ENCODE results near the gene MYMX. TPM values are rescaled to one million over a fixed set of nuclear protein-coding genes. Genes with fewer than 3 reads are reported as not detected.

MYMX gene
- total RNA-seq, 1 donor from 2014 or later = 11.2 TPM

DNA sequence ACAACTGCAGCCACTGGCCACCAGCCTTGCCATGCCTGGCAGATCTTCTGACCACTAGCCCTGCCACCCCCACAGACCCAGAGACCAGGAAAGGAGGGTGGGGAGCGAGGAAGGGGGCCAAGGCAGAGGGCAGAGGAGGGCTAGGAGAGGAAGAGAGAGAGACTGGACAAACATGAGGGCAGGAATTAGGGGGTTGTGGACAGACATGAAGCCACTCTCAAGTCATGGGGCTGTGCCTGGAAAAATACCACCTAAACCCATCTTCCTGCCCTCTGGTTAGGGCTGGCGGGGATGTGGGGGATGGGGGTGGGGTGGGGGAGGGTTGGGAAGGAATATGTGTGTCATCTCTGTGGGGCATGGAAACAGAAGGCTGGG lies 5.2 kb downstream of the MYMX start:
- no peak for DNase-seq (ENCODE audit: low spot score)
- no peaks in the 10 kb centered on the region for H3K9me3 Mint-ChIP-seq (ENCODE audit: unreplicated experiment)
- H3K4me1 Mint-ChIP-seq (ENCODE audit: unreplicated experiment) = peaks cover 57% of the 10 kb centered on the region
- H3K27me3 Mint-ChIP-seq (ENCODE audit: unreplicated experiment) = peaks cover 2% of the 10 kb centered on the region
- TF ChIP-seq, protein P1, sequence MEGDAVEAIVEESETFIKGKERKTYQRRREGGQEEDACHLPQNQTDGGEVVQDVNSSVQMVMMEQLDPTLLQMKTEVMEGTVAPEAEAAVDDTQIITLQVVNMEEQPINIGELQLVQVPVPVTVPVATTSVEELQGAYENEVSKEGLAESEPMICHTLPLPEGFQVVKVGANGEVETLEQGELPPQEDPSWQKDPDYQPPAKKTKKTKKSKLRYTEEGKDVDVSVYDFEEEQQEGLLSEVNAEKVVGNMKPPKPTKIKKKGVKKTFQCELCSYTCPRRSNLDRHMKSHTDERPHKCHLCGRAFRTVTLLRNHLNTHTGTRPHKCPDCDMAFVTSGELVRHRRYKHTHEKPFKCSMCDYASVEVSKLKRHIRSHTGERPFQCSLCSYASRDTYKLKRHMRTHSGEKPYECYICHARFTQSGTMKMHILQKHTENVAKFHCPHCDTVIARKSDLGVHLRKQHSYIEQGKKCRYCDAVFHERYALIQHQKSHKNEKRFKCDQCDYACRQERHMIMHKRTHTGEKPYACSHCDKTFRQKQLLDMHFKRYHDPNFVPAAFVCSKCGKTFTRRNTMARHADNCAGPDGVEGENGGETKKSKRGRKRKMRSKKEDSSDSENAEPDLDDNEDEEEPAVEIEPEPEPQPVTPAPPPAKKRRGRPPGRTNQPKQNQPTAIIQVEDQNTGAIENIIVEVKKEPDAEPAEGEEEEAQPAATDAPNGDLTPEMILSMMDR (IDR thresholded peaks at IDR 0.05; ENCODE audit: unreplicated experiment) = no peak
- H3K4me3 Mint-ChIP-seq (ENCODE audit: unreplicated experiment) = no peak overlapping the region
- no peak overlapping the region for H3K27ac Mint-ChIP-seq (ENCODE audit: unreplicated experiment)
- H3K36me3 Mint-ChIP-seq (ENCODE audit: low read depth, unreplicated experiment) = no peaks in the 10 kb centered on the region

DNA sequence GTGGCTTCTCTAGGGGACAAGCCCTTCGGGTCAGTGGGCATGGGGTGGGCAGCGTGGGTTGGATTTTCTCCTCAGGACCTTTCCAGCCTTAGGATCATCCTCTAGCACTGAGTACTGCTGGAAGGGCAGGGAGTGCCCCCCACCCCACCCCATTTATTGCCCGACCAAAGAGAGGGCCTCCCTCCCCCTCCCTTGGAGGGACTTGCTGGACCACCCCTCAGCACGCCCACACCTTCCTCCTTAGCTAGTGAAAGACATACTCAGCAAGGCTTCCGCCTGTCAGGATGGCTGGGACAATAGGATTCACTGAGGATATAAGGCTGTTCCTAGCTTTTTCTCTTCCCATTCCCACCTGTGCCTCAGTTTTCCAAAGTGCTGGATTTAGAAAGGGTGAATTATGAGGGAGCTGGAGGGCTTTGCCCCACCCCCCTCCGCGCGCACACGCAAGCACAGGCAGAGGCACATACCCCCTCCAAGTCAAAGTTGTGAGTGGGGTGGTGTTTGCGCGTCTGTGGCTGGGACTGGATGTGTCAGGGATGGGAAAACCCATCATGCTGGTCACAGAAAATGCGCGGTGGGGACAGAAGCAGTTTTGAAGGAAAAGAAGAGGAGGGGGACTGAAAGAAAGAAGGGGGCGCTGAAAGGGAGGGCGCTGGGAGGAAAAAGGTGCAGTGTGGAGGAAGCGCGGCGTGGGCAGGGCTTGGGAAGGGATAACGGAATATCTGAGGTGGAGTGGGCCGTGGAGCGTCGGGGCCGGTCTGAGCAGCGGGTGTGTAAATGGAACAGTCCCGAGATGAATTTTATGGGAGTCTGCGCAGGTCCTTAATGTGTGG lies 6.0 kb downstream of the MYMX start:
- Mint-ChIP-seq H3K36me3 (ENCODE audit: low read depth, unreplicated experiment) (peaks cover 3% of the 10 kb centered on the region), H3K27me3 (ENCODE audit: unreplicated experiment) (peaks cover 2% of the 10 kb centered on the region), H3K9me3 (ENCODE audit: unreplicated experiment) (no peaks in the 10 kb centered on the region), H3K4me3 (ENCODE audit: unreplicated experiment) (peak overlapping the region; percentile 89), H3K4me1 (ENCODE audit: unreplicated experiment) (peaks cover 54% of the 10 kb centered on the region), H3K27ac (ENCODE audit: unreplicated experiment) (no peak overlapping the region)
- TF ChIP-seq, protein P1 (IDR thresholded peaks at IDR 0.05; ENCODE audit: unreplicated experiment) = no peak
- DNase-seq (ENCODE audit: low spot score) = no peak

GRCh38 chr6:44223319-44224028 lies 6.7 kb downstream of the MYMX start, which contains the start of gene SLC29A1:
SLC29A1 (plus strand) TSS chr6:44223595; CDS start chr6:44227314, 3,719 bp downstream.
- peaks cover 53% of the 10 kb centered on the region for H3K4me1 Mint-ChIP-seq (ENCODE audit: unreplicated experiment)
- peak within 1 kb of the TSS; percentile 26 for H3K27ac Mint-ChIP-seq (ENCODE audit: unreplicated experiment)
- H3K36me3 Mint-ChIP-seq (ENCODE audit: low read depth, unreplicated experiment) = peaks cover 8% of the 10 kb centered on the region
- H3K4me3 Mint-ChIP-seq (ENCODE audit: unreplicated experiment) = peak within 1 kb of the TSS; percentile 89
- no peaks in the 10 kb centered on the region for H3K9me3 Mint-ChIP-seq (ENCODE audit: unreplicated experiment)
- peaks cover 2% of the 10 kb centered on the region for H3K27me3 Mint-ChIP-seq (ENCODE audit: unreplicated experiment)
- DNase-seq (ENCODE audit: low spot score) = peak; percentile 80
- TF ChIP-seq, protein P1 (IDR thresholded peaks at IDR 0.05; ENCODE audit: unreplicated experiment) = peak; percentile 53

- DNase-seq (ENCODE audit: low spot score) = no peak
- H3K27me3 Mint-ChIP-seq (ENCODE audit: unreplicated experiment) = peaks cover 2% of the 10 kb centered on the region
- H3K4me3 Mint-ChIP-seq (ENCODE audit: unreplicated experiment) = peak overlapping the region; percentile 89
- H3K9me3 Mint-ChIP-seq (ENCODE audit: unreplicated experiment) = no peaks in the 10 kb centered on the region
- H3K4me1 Mint-ChIP-seq (ENCODE audit: unreplicated experiment) = peaks cover 48% of the 10 kb centered on the region
- peak overlapping the region; percentile 26 for H3K27ac Mint-ChIP-seq (ENCODE audit: unreplicated experiment)
- peaks cover 14% of the 10 kb centered on the region for H3K36me3 Mint-ChIP-seq (ENCODE audit: low read depth, unreplicated experiment)
- TF ChIP-seq, protein P1 (IDR thresholded peaks at IDR 0.05; ENCODE audit: unreplicated experiment) = no peak
These were observed 7.6 kb downstream of the MYMX start for GRCh38 chr6:44224029-44224964.
